GM12864 (cell line): ENCODE results near the gene RCCD1.
"Not testable (repeated sequence)": the region's sequence is repeated elsewhere in the genome, so short reads cannot be mapped to it uniquely, and the experiment has no call there.

Experiments used
- DNase-seq: peaks from one replicate; pipeline ENCODE4 v3.0.0-alpha.2; 2011; ENCODE audit warnings: low read depth
- H3K4me3 ChIP-seq: 2 replicates; pipeline ENCODE4 v1.5.1; 2011; ENCODE audit warnings: mild to moderate bottlenecking, low read depth, low read length, control low read depth
- CTCF ChIP-seq: IDR thresholded peaks from 2 replicates; pipeline ENCODE4 v1.5.1; 2011; ENCODE audit warnings: low read depth, mild to moderate bottlenecking, moderate library complexity, low read length, control low read depth, inconsistent platforms; ENCODE audit errors: missing control alignments

Gene RCCD1

DNA sequence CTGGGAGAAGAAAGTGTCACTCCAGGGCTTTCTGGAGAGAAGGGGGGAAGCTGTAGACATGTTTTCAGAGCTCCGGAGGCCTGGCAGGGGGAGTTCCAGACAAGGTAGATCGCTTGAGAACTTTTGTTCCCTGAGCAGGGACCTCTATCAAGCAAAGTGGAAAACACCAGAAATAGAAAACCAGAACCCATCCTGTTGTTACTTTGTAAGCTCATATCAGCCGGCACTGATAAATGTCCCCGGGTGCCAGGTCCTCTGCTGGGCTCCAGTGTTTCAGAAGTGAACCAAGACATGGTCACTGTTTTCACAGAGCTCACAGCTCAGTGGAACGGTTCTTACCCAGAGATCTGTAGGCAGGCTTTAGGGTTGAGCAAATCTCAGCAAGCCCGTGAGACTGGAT is 35.8 kb upstream of the RCCD1 start:
- H3K4me3 ChIP-seq, result no peak overlapping the region
- TF ChIP-seq CTCF, result no peak
- DNase-seq, result no peak

- no peak for TF ChIP-seq CTCF
- no peak for DNase-seq
- H3K4me3 ChIP-seq, result no peak overlapping the region
These were observed 32.8 kb upstream of the RCCD1 start for GRCh38 chr15:90921887-90922286.

GRCh38 chr15:90922712-90923322 is 31.9 kb upstream of the RCCD1 start:
- peak; percentile 43 for DNase-seq
- not testable (repeated sequence) for H3K4me3 ChIP-seq

DNA sequence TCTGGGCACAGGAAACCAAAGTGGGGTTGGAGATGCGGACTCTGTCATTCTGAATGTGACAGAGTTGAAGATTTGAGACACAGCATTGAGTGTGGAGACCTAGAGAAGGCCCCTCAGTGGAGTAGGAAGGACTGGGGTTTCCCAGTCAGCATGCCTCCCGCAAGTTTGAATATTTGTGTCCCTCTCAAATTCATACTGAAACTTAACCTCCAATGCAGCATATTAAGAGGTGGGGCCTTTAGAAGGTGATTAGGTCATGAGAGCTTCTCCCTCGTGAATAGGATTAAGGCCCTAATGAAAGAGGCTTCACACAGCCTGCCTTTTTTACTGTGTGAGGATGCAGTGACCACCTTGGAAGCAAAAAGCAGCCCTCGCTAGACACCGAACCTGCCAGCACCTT is 30.3 kb upstream of the RCCD1 start:
- no peak for TF ChIP-seq CTCF
- peak; percentile 58 for DNase-seq
- no peak overlapping the region; the same call in 1 of the 2 replicates for H3K4me3 ChIP-seq

DNA sequence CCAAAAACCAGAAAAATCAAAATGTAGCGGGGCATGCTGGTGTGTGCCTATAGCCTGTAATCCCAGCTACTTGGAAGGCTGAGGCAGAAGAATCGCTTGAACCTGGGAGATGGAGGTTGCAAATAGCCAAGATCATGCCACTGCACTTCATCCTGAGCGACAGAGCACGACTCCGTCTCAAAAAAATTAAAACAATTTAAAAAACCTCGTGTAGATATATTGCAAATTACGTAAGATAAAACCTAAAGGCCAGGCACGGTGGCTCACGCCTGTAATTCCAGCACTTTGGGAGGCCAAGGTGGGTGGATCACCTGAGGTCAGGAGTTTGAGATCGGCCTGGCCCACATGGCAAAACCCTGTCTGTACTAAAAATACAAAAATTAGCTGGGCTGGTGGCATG is 27.9 kb upstream of the RCCD1 start:
- not testable (repeated sequence) for DNase-seq, H3K4me3 ChIP-seq

DNA sequence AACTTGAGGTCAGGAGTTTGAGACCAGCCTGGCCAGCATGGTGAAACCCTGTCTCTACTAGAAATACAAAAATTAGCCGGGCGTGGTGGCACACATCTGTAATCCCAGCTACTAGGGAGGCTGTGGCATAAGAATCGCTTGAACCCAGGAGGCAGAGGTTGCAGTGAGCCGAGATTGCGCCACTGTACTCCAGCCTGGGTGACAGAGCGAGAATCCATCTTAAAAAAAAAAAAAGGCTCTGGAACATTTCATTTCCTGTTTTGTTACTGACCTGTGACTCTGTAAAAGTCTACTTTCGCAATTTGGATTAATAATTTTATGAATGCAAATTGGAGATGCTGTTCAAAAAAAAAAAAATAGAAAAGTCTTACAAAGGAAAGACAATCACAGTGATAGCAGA is 26.6 kb upstream of the RCCD1 start:
- H3K4me3 ChIP-seq, DNase-seq: not testable (repeated sequence)

DNA sequence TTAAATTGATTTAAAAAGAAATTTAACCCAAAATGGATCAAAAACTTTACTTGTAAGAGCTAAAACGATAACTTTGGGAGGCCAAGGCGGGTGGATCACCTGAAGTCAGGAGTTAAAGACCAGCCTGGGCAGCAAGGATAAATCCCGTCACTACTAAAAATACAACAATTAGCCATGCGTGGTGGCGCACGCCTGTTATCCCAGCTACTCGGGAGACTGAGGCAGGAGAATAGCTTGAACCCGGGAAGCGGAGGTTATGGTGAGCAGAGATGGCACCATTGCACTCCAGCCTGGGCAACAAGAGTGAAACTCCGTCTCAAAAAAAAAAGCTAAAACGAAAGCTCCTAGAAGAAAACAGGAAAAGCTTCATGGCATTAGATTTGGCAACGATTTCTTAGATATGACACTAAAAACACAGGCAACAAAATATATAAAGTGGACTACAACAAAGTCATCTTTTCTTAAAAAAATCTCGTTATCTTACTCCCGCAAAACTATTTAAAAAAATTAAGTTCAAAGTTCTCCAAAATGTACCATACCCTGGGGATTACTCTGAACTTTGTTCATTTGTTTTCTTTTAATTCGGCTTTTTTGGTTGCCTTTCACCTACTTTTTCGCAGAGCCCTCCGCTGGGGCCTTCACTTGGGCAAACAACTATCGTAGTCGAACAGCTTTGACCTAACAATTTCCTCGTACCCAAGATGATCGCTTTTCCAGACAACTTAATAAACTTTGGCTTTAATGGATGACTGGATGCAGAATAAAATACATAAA is 25.3 kb upstream of the RCCD1 start:
- TF ChIP-seq CTCF, result no peak
- no peak for DNase-seq
- peak overlapping the region; percentile 99 for H3K4me3 ChIP-seq

GRCh38 chr15:90930861-90931574 is 23.7 kb upstream of the RCCD1 start:
- no peak for DNase-seq
- TF ChIP-seq CTCF, result no peak
- peak overlapping the region; percentile 99 for H3K4me3 ChIP-seq
